Natural killer cell (primary cell): ENCODE measurements around the gene FSIP1. TPM values are rescaled to one million over a fixed set of nuclear protein-coding genes. Genes with fewer than 3 reads are reported as not detected.
A peak's percentile ranks its signal among the peaks of the same experiment; 100 is the strongest.

Experiments used
- ATAC-seq, 3 donors: fragments of 150-1000 bp in 2 of 3; fragments of 200-7000 bp in 1 of 3; cut with Tn5 transposase; 1 replicate in 1 of 3; 2 replicates in 2 of 3; pipeline ENCODE4 v1.10.0; 2021; ENCODE audit warnings: mild to moderate bottlenecking in 2 of 3, moderate library complexity in 2 of 3
- DNase-seq, 2 donors: peaks; one replicate each; pipeline versions ENCODE4 v3.0.0 to v3.0.0-alpha.2; 2013 to 2021; ENCODE audit warnings: mixed read lengths in 1 of 2
- H3K27ac ChIP-seq: one replicate; pipeline ENCODE4 v1.5.1; 2013; ENCODE audit warnings: mild to moderate bottlenecking, low read length
- H3K27me3 ChIP-seq: one replicate; pipeline ENCODE4 v1.6.1; 2013; ENCODE audit warnings: low read length; ENCODE audit not compliant: control insufficient read depth, insufficient read depth
- H3K36me3 ChIP-seq: one replicate; pipeline ENCODE4 v1.6.1; 2013; ENCODE audit warnings: low read length; ENCODE audit not compliant: control insufficient read depth, insufficient read depth
- H3K4me1 ChIP-seq: one replicate; pipeline ENCODE4 v1.6.1; 2013; ENCODE audit warnings: low read length; ENCODE audit not compliant: control insufficient read depth, insufficient read depth
- H3K4me3 ChIP-seq: one replicate; pipeline ENCODE4 v1.5.1; 2013; ENCODE audit warnings: low read length
- H3K9me3 ChIP-seq: one replicate; pipeline ENCODE4 v1.6.1; 2013; ENCODE audit warnings: low read length; ENCODE audit not compliant: control insufficient read depth, insufficient read depth
- H3K27ac Mint-ChIP-seq, 2 donors: one replicate each; pipeline ENCODE4 v1.8.0; 2022; ENCODE audit warnings: mild to moderate bottlenecking in 2 of 2, mixed read lengths in 2 of 2, moderate library complexity in 1 of 2
- H3K27me3 Mint-ChIP-seq, 2 donors: one replicate each; pipeline ENCODE4 v1.8.0; 2022; ENCODE audit warnings: low read depth in 2 of 2, mixed read lengths in 2 of 2
- H3K36me3 Mint-ChIP-seq: one replicate; pipeline ENCODE4 v1.8.0; 2022; ENCODE audit warnings: mixed read lengths
- H3K4me1 Mint-ChIP-seq, 2 donors: one replicate each; pipeline ENCODE4 v1.8.0; 2022; ENCODE audit warnings: mixed read lengths in 2 of 2
- H3K4me3 Mint-ChIP-seq: one replicate; pipeline ENCODE4 v1.8.0; 2022; ENCODE audit warnings: mild to moderate bottlenecking, moderate library complexity, mixed read lengths
- H3K9me3 Mint-ChIP-seq, 2 donors: one replicate each; pipeline ENCODE4 v1.8.0; 2022; ENCODE audit warnings: mixed read lengths in 2 of 2
- CTCF ChIP-seq: fragments of 200-600 bp; IDR thresholded peaks from one replicate; pipeline ENCODE4 v1.8.0; 2022; ENCODE audit warnings: antibody characterized with exemption
- WGBS: methylation state at CpG from one replicate; pipeline ENCODE4 v1.1.7; 2013; ENCODE audit warnings: missing lambda C conversion rate; ENCODE audit not compliant: insufficient coverage; 5-methylcytosine and 5-hydroxymethylcytosine counted together
- intact Hi-C: fragments of 100-400 bp; cut with micrococcal nuclease; formaldehyde crosslinking; loops from one replicate; pipeline ENCODE4 v1.14.2; 2022
- total RNA-seq, 4 donors: library from RNA; stranded (reverse); fragments of 120-200 nt in 1 of 4; gene quantifications; one replicate each; pipeline versions ENCODE4 v1.2.3 to v1.2.4, GENCODE V29; 2013 to 2022

Gene FSIP1
- total RNA-seq, 3 donors from 2014 or later (not counting 1 experiment from before 2014, with no cell fraction given): 1.1 to 2.3 (median 1.8) TPM

DNA sequence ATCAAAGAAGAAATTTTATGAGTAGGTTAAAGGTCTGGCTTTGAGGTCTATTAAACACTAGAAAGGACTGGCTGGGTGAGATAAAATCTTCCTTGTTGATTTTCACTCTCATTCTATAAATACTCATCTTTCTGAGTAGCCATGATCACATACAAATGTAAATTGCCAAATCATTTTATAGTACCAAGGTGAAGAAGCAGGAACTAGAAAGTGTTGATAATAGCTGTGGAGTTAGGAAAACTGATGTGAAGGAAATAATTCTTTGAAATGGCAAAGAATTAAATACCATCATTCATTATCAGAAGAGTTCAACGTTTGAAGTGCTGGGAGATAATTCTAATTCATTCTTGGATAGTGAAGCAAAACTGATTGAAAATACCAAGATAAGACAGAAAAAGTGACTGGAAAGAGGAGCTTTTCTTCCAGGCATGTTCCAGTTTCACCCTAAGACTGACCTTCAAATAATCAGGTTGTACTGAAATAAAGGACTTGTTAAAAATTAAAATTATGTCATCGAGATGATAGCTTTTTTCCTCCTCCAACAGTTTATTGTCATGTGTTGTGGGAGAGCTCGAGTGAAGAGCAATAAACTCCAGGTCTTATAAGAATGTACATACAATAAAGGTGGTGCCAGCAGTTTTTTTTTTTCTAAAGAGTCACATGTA lies 184.3 kb downstream of the FSIP1 start:
- WGBS: no CpG with 5 or more reads among the region's 3 CpGs
- peaks cover 7% of the 10 kb centered on the region for H3K4me1 ChIP-seq
- ATAC-seq: no peak
- peaks cover 4% of the 10 kb centered on the region for H3K36me3 ChIP-seq
- no peak for TF ChIP-seq CTCF
- no peaks in the 10 kb centered on the region for H3K27me3 ChIP-seq
- peaks cover 25% of the 10 kb centered on the region for H3K36me3 Mint-ChIP-seq
- H3K4me3 ChIP-seq: no peak overlapping the region
- no peaks in the 10 kb centered on the region for H3K9me3 ChIP-seq
- H3K27me3 Mint-ChIP-seq: no peaks in the 10 kb centered on the region
- intact Hi-C loops: no loop called here
- no peak for DNase-seq
- no peak overlapping the region for H3K27ac ChIP-seq
- H3K27ac Mint-ChIP-seq: peak overlapping the region in 1 of 2 donors; percentile 42
- no peak overlapping the region for H3K4me3 Mint-ChIP-seq
- H3K4me1 Mint-ChIP-seq: peaks cover 18 to 34% of the 10 kb centered on the region in 2 donors
- no peaks in the 10 kb centered on the region for H3K9me3 Mint-ChIP-seq

DNA sequence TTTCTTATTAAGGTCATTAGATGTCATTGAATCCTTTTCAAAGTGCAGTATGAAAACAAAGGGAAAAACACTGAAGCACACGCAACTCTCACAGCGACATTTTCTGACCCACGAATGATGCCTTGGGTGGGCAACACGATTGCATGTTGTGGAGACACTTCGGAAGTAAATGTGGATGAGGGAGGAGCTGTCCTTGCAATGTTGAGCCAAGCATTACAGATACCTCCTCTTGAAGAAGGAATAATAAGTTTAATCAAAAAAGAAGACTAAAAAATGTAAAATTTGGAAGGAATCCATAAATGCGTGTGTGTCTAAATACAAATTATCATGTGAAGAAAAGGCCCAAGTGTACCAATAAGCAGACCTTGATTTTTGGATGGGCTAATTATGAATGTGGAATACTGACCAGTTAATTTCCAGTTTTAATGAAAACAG lies 184.9 kb downstream of the FSIP1 start:
- no peak overlapping the region for H3K4me3 ChIP-seq
- H3K4me3 Mint-ChIP-seq: no peak overlapping the region
- no peaks in the 10 kb centered on the region for H3K27me3 Mint-ChIP-seq
- DNase-seq (no peak), ATAC-seq (no peak)
- H3K4me1 ChIP-seq: peaks cover 7% of the 10 kb centered on the region
- H3K36me3 Mint-ChIP-seq: peaks cover 28% of the 10 kb centered on the region
- H3K4me1 Mint-ChIP-seq: peaks cover 18 to 34% of the 10 kb centered on the region in 2 donors
- intact Hi-C loops: no loop called here
- no peak overlapping the region for H3K27ac ChIP-seq
- TF ChIP-seq CTCF: no peak
- no peaks in the 10 kb centered on the region for H3K9me3 ChIP-seq
- H3K9me3 Mint-ChIP-seq: no peaks in the 10 kb centered on the region
- H3K27me3 ChIP-seq: no peaks in the 10 kb centered on the region
- H3K36me3 ChIP-seq: peaks cover 4% of the 10 kb centered on the region
- peak overlapping the region in 1 of 2 donors; percentile 42 for H3K27ac Mint-ChIP-seq
- 92% methylated on average over 6 of the region's 6 CpGs for WGBS

GRCh38 chr15:39597336-39597735 lies 185.3 kb downstream of the FSIP1 start:
- no peaks in the 10 kb centered on the region for H3K9me3 ChIP-seq
- DNase-seq (no peak), ATAC-seq (no peak)
- Mint-ChIP-seq H3K27ac (peak overlapping the region in 1 of 2 donors; percentile 42), H3K36me3 (peaks cover 32% of the 10 kb centered on the region), H3K9me3 (no peaks in the 10 kb centered on the region), H3K27me3 (no peaks in the 10 kb centered on the region), H3K4me1 (peaks cover 18 to 34% of the 10 kb centered on the region in 2 donors), H3K4me3 (no peak overlapping the region)
- no peak for TF ChIP-seq CTCF
- intact Hi-C loops: no loop called here
- peaks cover 7% of the 10 kb centered on the region for H3K36me3 ChIP-seq
- no peak overlapping the region for H3K27ac ChIP-seq
- H3K4me1 ChIP-seq: peaks cover 7% of the 10 kb centered on the region
- H3K27me3 ChIP-seq: no peaks in the 10 kb centered on the region
- H3K4me3 ChIP-seq: no peak overlapping the region
- no CpG with 5 or more reads among the region's 2 CpGs for WGBS
